Bone marrow (tissue), 2 donors: Measurements from ENCODE around the gene UNC79.

Experiments used
- DNase-seq, 2 donors: peaks; one replicate each; lab custom pipeline; 2025; lab: John Stamatoyannopoulos, UW

UNC79 gene

DNA sequence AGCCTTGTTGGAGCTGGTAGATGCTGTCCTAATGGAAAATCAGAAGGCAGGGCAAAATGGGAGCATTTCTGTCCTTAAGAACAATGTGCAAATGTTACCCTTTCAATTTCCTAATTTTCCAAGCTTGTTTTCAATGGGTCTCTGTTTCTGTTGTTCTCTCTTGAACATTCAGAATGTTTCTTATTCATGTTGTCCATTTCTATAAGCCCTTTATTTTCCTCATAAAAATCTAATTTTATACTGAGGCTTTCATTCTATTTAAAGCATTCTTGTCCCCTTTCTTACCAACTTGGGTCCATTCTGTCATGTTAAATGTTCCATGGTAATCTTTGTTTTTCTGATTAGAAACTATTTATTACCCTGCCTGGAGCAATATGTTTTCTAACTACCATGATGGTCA lies 232.6 kb downstream of the UNC79 start:
- no peak for DNase-seq

- DNase-seq = no peak
Measured at GRCh38 chr14:93665169-93665568, 234.4 kb downstream of the UNC79 start.

- no peak for DNase-seq
Measured at GRCh38 chr14:93669632-93670031, 238.9 kb downstream of the UNC79 start.

GRCh38 chr14:93674343-93674742 lies 243.6 kb downstream of the UNC79 start:
- no peak for DNase-seq

DNA sequence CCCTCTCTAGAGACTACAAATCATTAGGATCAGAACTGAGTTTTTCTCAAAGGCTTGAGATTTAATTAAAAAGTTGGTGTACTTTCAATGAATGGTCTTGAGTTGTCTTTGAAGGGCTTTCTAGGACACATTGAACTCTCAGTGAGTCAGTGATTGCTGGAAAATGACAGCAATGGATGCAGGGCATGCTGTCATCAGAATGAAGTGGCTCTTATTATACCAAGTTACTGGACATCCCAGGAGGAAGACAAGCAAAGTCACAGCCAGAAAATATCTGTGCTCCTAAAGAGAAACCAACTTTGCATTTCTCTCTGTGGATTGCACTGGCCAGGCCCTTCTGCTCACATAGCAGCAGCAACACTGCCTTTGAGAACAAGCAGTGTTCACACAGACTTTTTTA lies 244.9 kb downstream of the UNC79 start:
- no peak for DNase-seq

- DNase-seq = no peak
Measured at GRCh38 chr14:93676416-93676958, 245.7 kb downstream of the UNC79 start.

DNA sequence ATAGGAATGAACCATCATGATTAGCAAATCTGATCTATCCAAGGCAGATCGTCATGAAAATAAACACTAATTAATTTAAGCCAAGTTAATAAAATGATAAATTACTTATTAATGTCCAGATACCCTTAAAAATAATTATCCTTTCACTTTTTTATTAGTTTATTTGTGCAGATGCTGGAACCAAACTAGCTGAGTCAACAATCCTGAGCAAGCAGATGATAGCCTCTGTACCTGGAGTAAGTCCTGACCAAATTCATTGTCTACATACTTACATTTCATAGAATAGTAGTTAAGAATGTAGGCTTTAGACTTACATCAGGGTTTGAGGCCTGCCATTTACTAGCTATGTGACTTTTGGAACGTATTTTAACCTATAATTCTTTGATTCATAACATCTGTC lies 251.7 kb downstream of the UNC79 start:
- DNase-seq = no peak

- no peak for DNase-seq
Measured at GRCh38 chr14:93683226-93683625, 252.5 kb downstream of the UNC79 start.

DNA sequence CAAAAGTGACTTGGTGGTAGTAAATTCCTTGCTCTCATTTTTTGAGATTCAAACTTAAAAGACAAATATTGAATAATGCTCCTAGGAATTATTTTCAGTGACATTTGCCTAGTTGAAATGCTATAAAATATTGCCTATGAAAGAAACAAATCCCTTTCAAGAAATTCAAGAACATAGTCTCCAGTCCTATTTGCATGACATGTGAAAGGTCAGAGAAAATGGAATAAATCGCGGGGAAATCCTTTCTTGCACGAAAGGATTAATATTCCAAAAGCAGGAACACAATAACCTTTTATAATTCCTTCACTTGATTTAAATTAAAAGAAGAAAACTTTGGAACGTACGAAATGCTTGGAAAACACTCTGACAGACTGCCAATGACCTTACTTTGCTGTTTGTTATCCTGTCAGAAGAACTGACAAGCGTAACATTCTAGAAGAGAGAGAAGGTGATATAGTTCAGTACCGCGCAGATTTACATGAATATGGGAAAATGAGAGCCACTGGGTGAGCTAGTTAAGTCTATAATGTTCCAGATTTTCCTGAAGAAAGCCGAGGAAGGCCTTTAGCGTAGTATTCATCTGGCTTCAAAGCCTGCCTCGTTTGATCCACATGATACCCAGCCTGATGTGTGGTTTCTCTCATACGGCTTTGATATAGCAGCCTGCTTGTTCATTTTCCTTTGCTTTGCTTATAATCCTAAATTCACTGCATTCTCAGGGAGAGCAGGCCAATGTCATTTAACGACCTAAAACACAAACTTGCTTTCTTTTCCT lies 254.6 kb downstream of the UNC79 start:
- no peak for DNase-seq

DNA sequence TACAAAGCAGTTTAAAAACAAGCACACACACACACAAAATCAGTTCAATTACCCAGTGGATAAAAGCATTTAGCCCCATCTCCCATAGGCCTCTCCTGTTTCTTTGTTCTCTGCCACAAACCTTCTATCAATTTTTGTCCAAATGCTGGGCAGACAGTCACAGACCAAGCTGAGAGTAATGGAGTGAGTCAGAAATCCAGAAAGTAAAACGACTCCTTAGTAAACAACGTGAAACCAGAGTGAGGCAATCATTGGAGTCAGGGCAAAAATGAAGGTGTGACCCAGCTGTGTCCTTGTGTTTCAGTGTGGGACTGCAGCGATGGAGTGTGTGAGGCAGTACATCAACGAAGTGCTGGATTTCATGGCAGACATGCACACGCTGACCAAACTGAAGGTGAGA lies 255.5 kb downstream of the UNC79 start:
- no peak for DNase-seq

DNA sequence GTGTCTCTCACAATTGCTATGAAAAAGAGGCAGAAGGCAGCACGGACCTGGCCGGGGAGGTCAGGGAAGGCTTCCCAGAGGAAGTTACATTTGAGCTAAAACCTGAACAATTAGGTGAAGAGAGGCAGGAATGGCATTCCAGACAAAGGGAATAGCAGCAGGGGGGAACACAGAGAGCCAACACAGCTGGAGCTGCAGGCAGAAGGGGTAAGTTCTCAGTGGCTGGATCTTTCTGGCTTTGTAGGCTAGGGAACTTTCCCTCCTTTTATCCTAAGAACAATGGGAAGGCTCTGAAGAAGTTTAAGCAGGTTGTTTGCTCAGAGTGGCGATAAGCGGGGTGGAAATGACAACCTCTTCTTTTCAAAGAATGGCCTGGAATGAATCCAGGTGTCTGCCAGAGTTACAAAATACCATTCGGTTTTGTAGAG lies 257.5 kb downstream of the UNC79 start:
- DNase-seq = no peak

DNA sequence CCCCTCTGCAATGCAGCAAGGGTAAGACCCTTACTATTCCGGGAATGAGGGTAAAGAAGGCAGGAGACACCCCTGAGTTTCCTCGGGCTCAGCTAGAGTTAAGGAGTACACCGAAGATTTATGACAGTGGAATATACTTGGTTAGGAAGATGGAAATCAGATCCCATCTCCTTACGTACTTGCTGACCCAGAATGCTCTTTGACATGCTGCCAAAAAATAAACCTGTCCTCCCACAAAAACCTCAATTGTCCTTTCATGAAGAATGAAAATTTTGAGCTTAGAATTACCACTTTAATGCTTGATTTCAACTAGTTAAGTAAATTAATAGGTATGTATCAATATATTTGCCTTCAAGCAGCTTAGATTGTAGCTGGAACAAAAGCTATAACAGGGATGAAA lies 258.1 kb downstream of the UNC79 start:
- DNase-seq = no peak

DNA sequence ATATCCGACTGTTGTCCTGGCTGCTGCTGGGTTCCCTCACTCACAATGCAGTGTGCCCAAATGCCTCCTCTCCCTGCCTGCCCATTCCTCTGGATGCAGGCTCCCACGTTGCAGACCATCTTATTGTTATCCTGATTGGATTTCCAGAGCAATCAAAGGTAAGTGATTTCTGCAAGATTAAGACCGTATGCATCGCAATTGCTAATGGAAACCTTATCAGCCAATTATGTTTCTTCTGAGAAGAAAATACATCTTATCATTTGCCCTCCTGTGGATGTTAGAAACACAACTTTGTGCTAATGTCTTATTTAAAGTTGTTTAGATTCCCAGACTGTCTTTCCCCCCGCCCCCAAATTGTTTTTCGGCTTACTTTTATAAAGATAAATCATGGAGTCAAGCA lies 259.4 kb downstream of the UNC79 start:
- DNase-seq = no peak

- DNase-seq = no peak
Measured at GRCh38 chr14:93691042-93691780, 260.5 kb downstream of the UNC79 start.

DNA sequence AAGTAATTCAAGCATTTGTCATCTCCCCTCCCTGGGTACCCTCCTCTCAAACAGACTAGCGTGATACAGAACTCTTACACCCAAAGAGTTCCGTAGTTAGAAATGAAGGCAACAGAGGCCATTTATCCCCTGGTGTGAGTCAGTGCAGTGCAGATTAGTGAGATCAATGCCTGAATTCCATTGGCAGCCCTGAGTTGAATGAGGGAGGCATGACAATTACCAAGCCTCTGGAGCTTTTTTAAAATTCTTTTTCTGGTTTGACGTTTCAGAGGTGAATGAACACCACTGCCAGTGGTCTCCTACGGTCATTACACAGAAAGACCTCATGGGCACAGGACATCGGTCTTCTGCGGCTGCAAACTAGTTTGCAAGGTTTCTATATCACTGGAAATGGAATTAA lies 263.2 kb downstream of the UNC79 start:
- no peak for DNase-seq

GRCh38 chr14:93700928-93701327 lies 270.2 kb downstream of the UNC79 start:
- no peak for DNase-seq

- no peak for DNase-seq
Measured at GRCh38 chr14:93701562-93701961, 270.8 kb downstream of the UNC79 start.

GRCh38 chr14:93702946-93703345 lies 272.2 kb downstream of the UNC79 start:
- DNase-seq = no peak

DNA sequence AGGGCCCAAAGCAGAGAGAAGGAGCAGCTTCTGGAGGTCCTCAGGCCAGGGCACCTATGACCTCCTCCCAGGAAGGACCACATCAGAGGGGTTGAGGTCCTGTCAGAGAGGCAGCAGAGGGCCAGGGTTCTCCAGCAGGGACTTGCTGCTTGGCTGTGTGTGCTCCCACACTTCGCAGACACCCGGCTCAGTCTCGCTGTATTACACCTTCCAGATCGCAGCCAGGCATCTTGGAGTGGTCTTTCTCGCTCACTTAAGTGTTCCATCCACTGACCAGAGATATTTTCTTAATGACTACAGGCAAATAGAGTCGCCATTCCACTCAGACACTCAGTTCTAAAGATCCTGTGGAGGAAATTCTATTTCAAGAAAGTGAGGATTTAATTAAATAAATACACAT lies 273.2 kb downstream of the UNC79 start:
- DNase-seq = no peak

DNA sequence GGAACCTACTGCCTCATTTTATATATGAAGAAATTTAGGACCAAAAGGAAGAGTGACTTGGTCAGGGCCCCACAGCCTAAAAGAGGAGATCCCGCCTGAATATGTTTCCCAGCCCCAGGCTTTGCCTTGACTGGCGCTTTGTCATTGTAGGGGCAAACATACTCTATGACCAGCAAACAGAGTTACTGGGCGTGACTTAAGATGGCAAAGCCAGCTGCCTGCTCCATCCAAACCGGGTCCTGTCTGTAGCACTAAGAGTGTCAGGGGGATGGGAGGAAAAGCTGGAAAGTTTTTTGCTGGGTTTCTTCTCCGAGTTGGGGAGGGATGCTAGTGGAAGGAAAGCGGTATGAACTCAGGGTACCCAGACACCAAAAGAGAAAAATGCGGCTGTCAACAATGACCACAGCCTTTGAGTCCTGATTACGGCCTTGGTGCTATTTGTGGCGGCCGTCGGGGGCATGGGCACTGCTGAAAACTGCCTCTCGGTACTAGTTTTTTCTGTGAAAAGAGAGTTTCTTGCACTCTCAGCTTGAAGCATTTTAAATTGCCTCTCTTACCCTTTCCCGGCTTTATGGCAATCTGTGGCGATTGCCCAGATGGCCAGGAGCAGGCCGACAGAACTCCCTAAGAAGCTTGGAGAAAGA lies 274.9 kb downstream of the UNC79 start:
- DNase-seq = no peak

DNA sequence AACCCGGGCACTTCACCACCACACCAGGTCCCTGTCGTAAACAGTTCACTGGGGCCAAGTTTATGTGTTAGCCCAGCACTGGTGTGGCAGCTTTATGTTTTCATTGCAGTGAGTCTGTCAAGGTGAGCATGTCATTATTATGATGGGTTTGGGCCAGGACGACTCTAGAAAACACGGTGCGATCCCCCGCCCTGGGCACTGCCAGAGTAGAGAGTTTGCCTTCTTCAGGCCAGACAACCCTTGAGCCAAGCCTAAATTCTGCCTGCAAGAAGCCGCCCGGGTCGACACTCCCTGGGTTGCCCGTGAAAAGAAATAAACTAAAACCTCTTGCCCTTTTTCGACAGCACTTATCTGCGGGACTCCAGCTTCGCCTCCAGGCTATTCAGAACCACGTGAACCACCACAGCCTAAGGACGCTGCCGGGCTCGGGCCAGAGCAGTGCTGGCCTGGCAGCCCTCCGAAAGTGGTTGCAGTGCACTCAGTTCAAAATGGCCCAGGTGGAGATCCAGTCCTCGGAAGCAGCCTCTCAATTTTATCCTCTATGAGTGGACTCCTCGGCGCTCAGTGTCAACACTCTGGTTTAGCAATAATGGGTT lies 275.7 kb downstream of the UNC79 start:
- no peak for DNase-seq

- DNase-seq = no peak
Measured at GRCh38 chr14:93707475-93707874, 276.7 kb downstream of the UNC79 start.
